CD4-positive, alpha-beta memory T cell (primary cell): Measurements from ENCODE around the gene NRSN2. TPM values are rescaled to one million over a fixed set of nuclear protein-coding genes. Genes with fewer than 3 reads are reported as not detected.
A peak's percentile ranks its signal among the peaks of the same experiment; 100 is the strongest.
"Not testable (repeated sequence)": the region's sequence is repeated elsewhere in the genome, so short reads cannot be mapped to it uniquely, and the experiment has no call there.

Experiments used
- CTCF ChIA-PET: fragments of 350-600 bp; sonication (Branson Sonifier 250); formaldehyde crosslinking; loops from one replicate; lab custom pipeline; 2021; ENCODE audit warnings: inconsistent platforms; ENCODE audit not compliant: partially characterized antibody; lab: Charles Lee
- POLR2A ChIA-PET: fragments of 350-600 bp; sonication (Branson Sonifier 250); formaldehyde crosslinking; loops from one replicate; lab custom pipeline; 2021; ENCODE audit not compliant: partially characterized antibody; lab: Charles Lee
- DNase-seq, 5 donors: peaks; one replicate each; pipeline versions ENCODE4 v3.0.0 to v3.0.0-alpha.2; 2020 to 2022; ENCODE audit warnings: mixed read lengths in 1 of 5
- H3K27ac ChIP-seq: one replicate; pipeline ENCODE4 v1.7.0; 2013; ENCODE audit warnings: low read depth, low read length
- H3K27me3 ChIP-seq: 2 replicates; pipeline ENCODE4 v1.7.0; 2013; ENCODE audit warnings: mild to moderate bottlenecking, low read length, moderate library complexity; ENCODE audit not compliant: insufficient read depth
- H3K36me3 ChIP-seq: 2 replicates; pipeline ENCODE4 v1.7.0; 2013; ENCODE audit warnings: mild to moderate bottlenecking, low read length, moderate library complexity; ENCODE audit not compliant: insufficient read depth
- H3K4me1 ChIP-seq: 2 replicates; pipeline ENCODE4 v1.7.0; 2013; ENCODE audit warnings: mild to moderate bottlenecking, low read length, moderate library complexity; ENCODE audit not compliant: insufficient read depth
- H3K4me3 ChIP-seq, 2 donors: one replicate each; pipeline ENCODE4 v1.7.0; 2013; ENCODE audit warnings: low read length in 2 of 2, mild to moderate bottlenecking in 1 of 2
- H3K9me3 ChIP-seq, 2 donors: one replicate each; pipeline ENCODE4 v1.7.0; 2013; ENCODE audit warnings: low read length in 2 of 2, control low read depth in 1 of 2; ENCODE audit not compliant: control insufficient read depth in 1 of 2
- H3K27ac Mint-ChIP-seq, 7 donors: one replicate each; pipeline ENCODE4 v1.8.0; 2020 to 2021; ENCODE audit warnings: mixed read lengths in 7 of 7, mild to moderate bottlenecking in 6 of 7, inconsistent platforms in 3 of 7, moderate library complexity in 3 of 7
- H3K27me3 Mint-ChIP-seq, 2 donors: one replicate each; pipeline ENCODE4 v1.8.0; 2020 to 2021; ENCODE audit warnings: mixed read lengths in 2 of 2
- H3K36me3 Mint-ChIP-seq, 2 donors: one replicate each; pipeline ENCODE4 v1.8.0; 2020 to 2021; ENCODE audit warnings: mixed read lengths in 2 of 2, inconsistent platforms in 1 of 2, mild to moderate bottlenecking in 1 of 2
- H3K4me1 Mint-ChIP-seq, 4 donors: one replicate each; pipeline ENCODE4 v1.8.0; 2020 to 2021; ENCODE audit warnings: mixed read lengths in 4 of 4, mild to moderate bottlenecking in 1 of 4
- H3K4me3 Mint-ChIP-seq, 8 donors: one replicate each; pipeline ENCODE4 v1.8.0; 2020 to 2021; ENCODE audit warnings: mixed read lengths in 8 of 8, mild to moderate bottlenecking in 7 of 8, moderate library complexity in 6 of 8, inconsistent platforms in 3 of 8
- H3K9me3 Mint-ChIP-seq, 8 donors: one replicate each; pipeline ENCODE4 v1.8.0; 2020 to 2021; ENCODE audit warnings: mixed read lengths in 8 of 8, mild to moderate bottlenecking in 5 of 8, inconsistent platforms in 3 of 8, moderate library complexity in 1 of 8
- intact Hi-C: fragments of 100-400 bp; cut with micrococcal nuclease; formaldehyde crosslinking; loops from one replicate; pipeline ENCODE4 v1.15.1; 2023
- polyA plus RNA-seq, 2 donors: library from polyadenylated mRNA; unstranded; fragments of 300-500 nt; fragmentation: Illumina TruSeq; gene quantifications; one replicate each; pipeline ENCODE4 v1.2.3, GENCODE V29; 2021
- total RNA-seq, 2 experiments: library from RNA; stranded (reverse); gene quantifications; one replicate each; pipeline ENCODE4 v1.2.3, GENCODE V29; 2021

The NRSN2 gene
- total and polyA plus RNA-seq, 4 experiments from 2014 or later, result 0.52 to 1.3 (median 1.1) TPM; not detected in 1

DNA sequence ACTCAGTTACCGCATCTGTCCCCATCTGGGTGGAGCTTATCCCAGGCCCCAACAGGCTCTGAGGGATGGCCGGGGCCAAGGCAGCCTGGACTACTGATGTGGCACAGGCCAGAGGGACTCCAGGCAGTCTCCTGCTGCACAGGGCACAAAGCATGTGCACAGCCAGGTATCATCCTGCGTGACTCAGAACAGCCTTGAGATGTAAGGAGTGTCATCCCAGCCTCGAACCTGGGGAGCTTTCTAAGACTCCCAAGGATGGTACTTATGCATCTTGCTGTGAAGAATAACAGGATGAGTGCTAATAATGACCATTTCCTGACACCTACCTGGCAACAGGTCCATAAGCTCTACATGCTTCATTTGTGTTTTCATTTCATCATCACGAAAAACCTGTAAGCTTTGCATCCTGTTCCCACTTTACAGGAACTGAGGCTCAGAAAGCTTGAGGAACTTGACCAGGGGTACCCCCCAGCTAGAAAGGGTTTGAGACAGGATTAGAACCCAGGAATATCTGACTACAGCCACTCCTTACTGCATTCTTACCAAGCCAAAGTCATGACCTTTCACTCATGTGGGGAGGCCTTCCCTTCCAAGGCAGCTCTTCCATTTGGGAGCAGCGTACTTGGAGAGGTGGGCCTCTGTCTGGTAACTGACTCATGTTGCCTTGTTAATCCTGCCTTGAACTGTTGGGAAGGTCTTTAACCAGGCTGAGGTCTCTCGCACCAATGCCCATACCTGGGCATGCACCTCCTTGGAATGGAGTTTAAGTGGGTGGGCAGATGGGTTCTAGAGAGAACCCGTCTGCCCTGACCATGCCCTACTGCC, 35.6 kb downstream of the NRSN2 start:
- Mint-ChIP-seq H3K27me3 (no peaks in the 10 kb centered on the region), H3K9me3 (peaks cover 0 to 3% (median 0%) of the 10 kb centered on the region in 8 donors), H3K36me3 (peaks cover 0 to under 1% of the 10 kb centered on the region in 2 donors), H3K27ac (peak overlapping the region; percentile 73 to 90 (median 84)), H3K4me1 (peaks cover 5 to 20% (median 8%) of the 10 kb centered on the region in 4 donors), H3K4me3 (peak overlapping the region; percentile 79 to 89 (median 85))
- no peak for DNase-seq
- Histone ChIP-seq H3K27me3 (no peaks in the 10 kb centered on the region), H3K27ac (no peak overlapping the region), H3K4me1 (peaks cover 8% of the 10 kb centered on the region), H3K36me3 (no peaks in the 10 kb centered on the region), H3K4me3 (peak overlapping the region in 1 of 2 donors; percentile 38), H3K9me3 (no peaks in the 10 kb centered on the region)
- POLR2A ChIA-PET, result interaction anchor here (0.8 to 2.1 kb wide), 6 partner anchors 9 to 80 kb away, joined by 3 to 13 read pairs (median 4); partner anchors contain the start of gene TBC1D20
- intact Hi-C loops, result loop anchor here (1.0 to 5.0 kb wide), 2 partner anchors 55 to 80 kb away; partner anchors contain the start of gene TBC1D20
- CTCF ChIA-PET, result interaction anchor here (0.8 to 2.9 kb wide), 5 partner anchors 8 to 28 kb away, joined by 3 to 9 read pairs (median 4); no protein-coding TSS in a partner anchor

DNA sequence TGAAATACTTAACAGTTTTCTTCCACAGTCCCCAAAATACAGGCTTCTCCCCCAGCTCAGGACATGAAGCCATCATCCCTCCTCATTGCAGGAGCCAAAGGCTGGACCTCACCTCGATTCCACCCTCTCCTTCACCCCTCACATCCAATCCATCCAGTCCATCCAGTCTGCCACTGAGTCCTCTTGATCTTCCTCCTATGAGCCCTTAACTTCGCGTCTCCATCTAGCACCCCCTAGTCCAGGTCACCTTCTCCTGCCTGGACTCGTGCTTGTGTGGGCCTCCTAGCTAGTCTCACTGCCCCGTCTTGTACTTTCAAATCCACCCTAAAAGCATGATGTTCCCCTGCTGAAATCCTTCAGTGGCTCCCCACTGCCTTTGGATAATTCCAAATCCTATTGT, 37.0 kb downstream of the NRSN2 start:
- intact Hi-C loops, result loop anchor here (5.0 kb wide), 1 partner anchor 53 kb away; no protein-coding TSS in a partner anchor
- H3K4me3 ChIP-seq, result no peak overlapping the region
- no peaks in the 10 kb centered on the region for H3K27me3 ChIP-seq
- peak overlapping the region in 4 of 8 donors; percentile 0 to 50 (median 25) for H3K4me3 Mint-ChIP-seq
- H3K27me3 Mint-ChIP-seq, result no peaks in the 10 kb centered on the region
- H3K36me3 ChIP-seq, result peaks cover 12% of the 10 kb centered on the region
- H3K36me3 Mint-ChIP-seq, result peaks cover 7 to 15% of the 10 kb centered on the region in 2 donors
- peaks cover 8% of the 10 kb centered on the region for H3K4me1 ChIP-seq
- POLR2A ChIA-PET, result no interaction called here
- CTCF ChIA-PET, result interaction anchor here (0.8 to 1.3 kb wide), 2 partner anchors 29 to 95 kb away, joined by 3 read pairs; no protein-coding TSS in a partner anchor
- peak overlapping the region in 6 of 7 donors; percentile 24 to 89 (median 78) for H3K27ac Mint-ChIP-seq
- peaks cover 5 to 20% (median 8%) of the 10 kb centered on the region in 4 donors for H3K4me1 Mint-ChIP-seq
- no peak overlapping the region for H3K27ac ChIP-seq
- H3K9me3 ChIP-seq, result no peaks in the 10 kb centered on the region
- H3K9me3 Mint-ChIP-seq, result peaks cover 0 to 3% (median 0%) of the 10 kb centered on the region in 8 donors
- DNase-seq, result no peak

DNA sequence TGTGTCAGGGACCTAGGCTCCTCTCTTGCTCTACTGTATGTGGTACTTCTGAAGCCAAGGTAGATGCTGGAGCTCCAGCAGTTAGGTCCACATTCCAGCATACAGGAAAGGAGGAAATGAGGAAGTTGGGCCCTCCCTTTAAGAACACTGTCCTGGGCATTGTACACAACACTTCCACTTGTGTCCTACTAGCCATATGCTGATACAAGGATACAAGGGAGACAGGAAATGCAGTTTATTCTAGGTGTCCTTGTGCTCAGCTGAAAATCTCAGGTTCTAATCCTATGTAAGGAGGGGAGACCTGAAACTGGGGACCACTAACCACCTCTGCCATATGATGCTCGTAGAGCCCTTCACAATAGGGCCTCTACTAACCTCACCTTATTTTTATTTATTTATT, 37.8 kb downstream of the NRSN2 start:
- POLR2A ChIA-PET, result no interaction called here
- Histone ChIP-seq H3K4me3 (no peak overlapping the region), H3K9me3 (no peaks in the 10 kb centered on the region), H3K27ac (no peak overlapping the region), H3K27me3 (no peaks in the 10 kb centered on the region), H3K4me1 (peaks cover 8% of the 10 kb centered on the region), H3K36me3 (peaks cover 20% of the 10 kb centered on the region)
- H3K27ac Mint-ChIP-seq, result peak overlapping the region in 3 of 7 donors; percentile 30 to 85 (median 43)
- DNase-seq, result no peak
- no peaks in the 10 kb centered on the region for H3K27me3 Mint-ChIP-seq
- H3K9me3 Mint-ChIP-seq, result peaks cover 0 to 3% (median 0%) of the 10 kb centered on the region in 8 donors
- intact Hi-C loops, result loop anchor here (5.0 kb wide), 1 partner anchor 53 kb away; no protein-coding TSS in a partner anchor
- peak overlapping the region in 2 of 8 donors; percentile 2 to 15 for H3K4me3 Mint-ChIP-seq
- peaks cover 5 to 20% (median 8%) of the 10 kb centered on the region in 4 donors for H3K4me1 Mint-ChIP-seq
- CTCF ChIA-PET, result interaction anchor here (1.3 kb wide), 1 partner anchor 94 kb away, joined by 3 read pairs; no protein-coding TSS in a partner anchor
- peaks cover 11 to 19% of the 10 kb centered on the region in 2 donors for H3K36me3 Mint-ChIP-seq

DNA sequence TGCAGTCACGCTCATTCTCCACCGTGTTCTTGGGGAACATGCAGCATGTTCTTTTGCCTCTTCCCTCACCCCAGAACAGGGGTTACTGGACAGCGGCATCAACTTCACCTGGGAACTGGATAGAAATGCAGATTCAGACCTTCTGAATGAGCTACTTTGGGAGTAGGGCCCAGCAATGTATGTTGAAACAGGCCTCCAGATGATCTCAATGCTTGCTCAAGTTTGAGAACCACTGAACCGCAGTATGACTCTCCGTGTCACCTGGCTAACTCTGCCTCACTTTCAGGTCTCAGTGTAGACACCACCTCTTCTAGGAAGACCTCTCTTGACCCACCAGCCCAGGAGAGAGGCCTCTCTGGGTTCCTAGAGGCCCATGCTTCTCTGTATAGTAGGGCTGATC, 38.5 kb downstream of the NRSN2 start:
- peaks cover 8% of the 10 kb centered on the region for H3K4me1 ChIP-seq
- no peaks in the 10 kb centered on the region for H3K27me3 ChIP-seq
- Mint-ChIP-seq H3K27me3 (no peaks in the 10 kb centered on the region), H3K4me1 (peaks cover 5 to 20% (median 10%) of the 10 kb centered on the region in 4 donors), H3K36me3 (peaks cover 11 to 24% of the 10 kb centered on the region in 2 donors), H3K27ac (no peak overlapping the region), H3K9me3 (peaks cover 0 to 3% (median 0%) of the 10 kb centered on the region in 8 donors), H3K4me3 (no peak overlapping the region)
- H3K27ac ChIP-seq, result no peak overlapping the region
- intact Hi-C loops, result no loop called here
- no peak for DNase-seq
- H3K4me3 ChIP-seq, result no peak overlapping the region
- no peaks in the 10 kb centered on the region for H3K9me3 ChIP-seq
- POLR2A ChIA-PET, result no interaction called here
- CTCF ChIA-PET, result interaction anchor here (1.3 kb wide), 1 partner anchor 94 kb away, joined by 3 read pairs; no protein-coding TSS in a partner anchor
- peaks cover 21% of the 10 kb centered on the region for H3K36me3 ChIP-seq

GRCh38 chr20:386634-387033, 39.7 kb downstream of the NRSN2 start:
- Mint-ChIP-seq H3K36me3 (peaks cover 14 to 29% of the 10 kb centered on the region in 2 donors), H3K4me1 (peaks cover 5 to 20% (median 10%) of the 10 kb centered on the region in 4 donors)
- H3K27me3 Mint-ChIP-seq, H3K27ac Mint-ChIP-seq, H3K4me1 ChIP-seq, DNase-seq, H3K4me3 Mint-ChIP-seq, H3K9me3 Mint-ChIP-seq, intact Hi-C loops, H3K27ac ChIP-seq, H3K9me3 ChIP-seq, POLR2A ChIA-PET, H3K27me3 ChIP-seq, H3K4me3 ChIP-seq: not testable (repeated sequence)
- CTCF ChIA-PET, result interaction anchor here (0.7 kb wide), 1 partner anchor 23 kb away, joined by 4 read pairs; no protein-coding TSS in a partner anchor
- H3K36me3 ChIP-seq, result peaks cover 28% of the 10 kb centered on the region

- Mint-ChIP-seq H3K4me1 (peaks cover under 1 to 13% (median 6%) of the 10 kb centered on the region in 4 donors), H3K36me3 (peaks cover 14 to 37% of the 10 kb centered on the region in 2 donors), H3K27me3 (no peaks in the 10 kb centered on the region), H3K4me3 (no peak overlapping the region), H3K27ac (peak overlapping the region in 1 of 7 donors; percentile 57), H3K9me3 (no peaks in the 10 kb centered on the region)
- H3K9me3 ChIP-seq, result no peaks in the 10 kb centered on the region
- no peak for DNase-seq
- POLR2A ChIA-PET, result no interaction called here
- H3K4me1 ChIP-seq, result peaks cover 2% of the 10 kb centered on the region
- H3K36me3 ChIP-seq, result peaks cover 32% of the 10 kb centered on the region
- intact Hi-C loops, result no loop called here
- no peaks in the 10 kb centered on the region for H3K27me3 ChIP-seq
- H3K27ac ChIP-seq, result no peak overlapping the region
- no peak overlapping the region for H3K4me3 ChIP-seq
- CTCF ChIA-PET, result interaction anchor here (0.7 kb wide), 1 partner anchor 23 kb away, joined by 4 read pairs; no protein-coding TSS in a partner anchor
These were observed 40.6 kb downstream of the NRSN2 start for GRCh38 chr20:387520-387919.
